Endothelial cell of umbilical vein (primary cell): ENCODE results near the gene GLI1. TPM values are rescaled to one million over a fixed set of nuclear protein-coding genes. Genes with fewer than 3 reads are reported as not detected.

Experiments
- BruUV-seq: library from RNA; stranded (reverse); fragments of 400-500 nt; replicated peaks from 2 replicates; lab custom pipeline; 2021; lab: Mats Ljungman, UMichigan
- CTCF ChIA-PET: fragments of 300-600, 350-600 bp; sonication (Branson Sonifier 250); formaldehyde crosslinking; loops from one replicate; lab custom pipeline; 2021; ENCODE audit warnings: antibody characterized with exemption, inconsistent platforms; lab: Charles Lee
- POLR2A ChIA-PET: fragments of 300-600, 350-600 bp; sonication (Branson Sonifier 250); formaldehyde crosslinking; loops from one replicate; lab custom pipeline; 2021; ENCODE audit warnings: antibody characterized with exemption, inconsistent platforms; lab: Charles Lee
- DNase-seq: peaks from one replicate; pipeline ENCODE4 v3.0.0-alpha.2; 2011; ENCODE audit warnings: low read depth, low spot score
- FAIRE-seq: peaks from 2 replicates; lab custom pipeline; 2011; peaks lifted over from hg19 to GRCh38; lab: Jason Lieb, UNC
- H2AFZ ChIP-seq: 2 replicates; pipeline ENCODE4 v1.6.0; 2012; ENCODE audit warnings: low read depth, low read length, control low read depth, inconsistent platforms
- H3K27ac ChIP-seq: 2 replicates; pipeline ENCODE4 v1.5.1; 2011; ENCODE audit warnings: low read depth, mild to moderate bottlenecking, control low read depth, low read length, moderate library complexity; ENCODE audit not compliant: insufficient read depth
- H3K27me3 ChIP-seq, 2 experiments: 2 replicates each; pipeline versions ENCODE4 v1.6.0 to v1.6.1; 2011; ENCODE audit warnings: low read length in 2 of 2, mixed read lengths in 1 of 2; ENCODE audit not compliant: control insufficient read depth in 2 of 2, insufficient read depth in 2 of 2
- H3K36me3 ChIP-seq, 2 experiments: 2 replicates in 1 of 2; 3 replicates in 1 of 2; pipeline ENCODE4 v1.5.1; 2011; ENCODE audit warnings: low read length in 2 of 2, mild to moderate bottlenecking in 1 of 2, moderate library complexity in 1 of 2; ENCODE audit not compliant: control insufficient read depth in 2 of 2, insufficient read depth in 2 of 2; ENCODE audit errors: extremely low read depth in 1 of 2
- H3K4me1 ChIP-seq: 3 replicates; pipeline ENCODE4 v1.5.1; 2011; ENCODE audit warnings: mild to moderate bottlenecking, low read length; ENCODE audit not compliant: control insufficient read depth, insufficient read depth; ENCODE audit errors: extremely low read depth
- H3K4me2 ChIP-seq: 2 replicates; pipeline ENCODE4 v1.6.1; 2011; ENCODE audit warnings: low read length, control low read depth, mixed read lengths; ENCODE audit not compliant: insufficient read depth
- H3K4me3 ChIP-seq, 3 experiments: fragments of 200-600 bp in 1 of 3; sonication (generic), shearing (Covaris generic) in 1 of 3; replicated peaks in 1 of 3; 2 replicates each; pipeline ENCODE4 v1.5.1; 2011 to 2016; ENCODE audit warnings: control low read depth in 3 of 3, low read length in 3 of 3, mild to moderate bottlenecking in 2 of 3, inconsistent platforms in 1 of 3, low read depth in 1 of 3, moderate library complexity in 1 of 3; ENCODE audit not compliant: insufficient read depth in 1 of 3
- H3K79me2 ChIP-seq: 2 replicates; pipeline ENCODE4 v1.6.0; 2012; ENCODE audit warnings: low read length, inconsistent platforms; ENCODE audit not compliant: control insufficient read depth, insufficient read depth
- H3K9ac ChIP-seq: replicated peaks from 2 replicates; pipeline ENCODE3; 2011; ENCODE audit warnings: low read length, control low read depth; ENCODE audit not compliant: insufficient read depth; ENCODE audit errors: extremely low read depth
- H3K9me1 ChIP-seq: replicated peaks from 3 replicates; pipeline ENCODE4 v1.6.0; 2011; ENCODE audit warnings: mild to moderate bottlenecking, low read length; ENCODE audit not compliant: control insufficient read depth, insufficient read depth; ENCODE audit errors: extremely low read depth
- H3K9me3 ChIP-seq: replicated peaks from 2 replicates; pipeline ENCODE4 v1.5.1; 2012; ENCODE audit warnings: low read length, inconsistent platforms; ENCODE audit not compliant: control insufficient read depth, insufficient read depth
- H4K20me1 ChIP-seq: replicated peaks from 2 replicates; pipeline ENCODE3; 2011; ENCODE audit warnings: mild to moderate bottlenecking, low read length; ENCODE audit not compliant: control insufficient read depth, insufficient read depth; ENCODE audit errors: extremely low read depth
- CTCF ChIP-seq, 2 donors: IDR thresholded peaks; 1 replicate in 1 of 2; 2 replicates in 1 of 2; pipeline ENCODE4 v1.5.1; 2011; ENCODE audit warnings: low read length in 2 of 2, mild to moderate bottlenecking in 2 of 2, moderate library complexity in 2 of 2, control low read depth in 1 of 2, inconsistent platforms in 1 of 2, low read depth in 1 of 2; ENCODE audit not compliant: insufficient read depth in 1 of 2; ENCODE audit errors: extremely low read depth in 1 of 2
- EZH2 ChIP-seq: IDR thresholded peaks from 2 replicates; pipeline ENCODE4 v1.6.1; 2012; ENCODE audit warnings: borderline replicate concordance, low read depth, mild to moderate bottlenecking, moderate library complexity, low read length, inconsistent platforms; ENCODE audit not compliant: severe bottlenecking
- JUN ChIP-seq: IDR thresholded peaks from 2 replicates; pipeline ENCODE4 v1.6.1; 2011; ENCODE audit warnings: borderline replicate concordance, low read depth; ENCODE audit not compliant: insufficient read length, insufficient read depth
- MYC ChIP-seq: IDR thresholded peaks from one replicate; pipeline ENCODE4 v1.6.1; 2011; ENCODE audit warnings: mild to moderate bottlenecking, low read depth, low read length
- POLR2A ChIP-seq: IDR thresholded peaks from 2 replicates; pipeline ENCODE4 v1.6.1; 2012; ENCODE audit warnings: low read depth, mild to moderate bottlenecking, control low read depth, low read length
- POLR2AphosphoS5 ChIP-seq: IDR thresholded peaks from 2 replicates; pipeline ENCODE4 v1.6.1; 2012; ENCODE audit warnings: low read depth, mild to moderate bottlenecking, control low read depth, low read length, moderate library complexity; ENCODE audit not compliant: insufficient read depth
- dilution Hi-C: fragments of 300-500 bp; cut with MboI; formaldehyde crosslinking; loops from one replicate; pipeline ENCODE4 v1.15.0; 2019; ENCODE audit warnings: low sequenced_read_pairs; ENCODE audit not compliant: extremely low pct_ligation_motif_present
- intact Hi-C: fragments of 100-400 bp; cut with micrococcal nuclease; formaldehyde crosslinking; loops from one replicate; pipeline ENCODE4 v1.10.0; 2022
- polyA plus RNA-seq, 4 experiments: library from polyadenylated mRNA; depleted of rRNA in 3 of 4; stranded (reverse) in 3 of 4; unstranded in 1 of 4; fragments of >200 nt; gene quantifications; 2 replicates each; pipeline versions ENCODE4 v1.2.1 to v1.2.3, GENCODE V29; 2011 to 2012; ENCODE audit warnings: missing spikeins in 1 of 4
- total RNA-seq: library from RNA; stranded (reverse); gene quantifications from 2 replicates; pipeline ENCODE4 v1.2.3, GENCODE V29; 2021
- TF ChIP-seq, protein P1 (sequence below): IDR thresholded peaks from 2 replicates; pipeline ENCODE4 v1.6.1; 2011; ENCODE audit not compliant: insufficient read depth, insufficient read length

The GLI1 gene
- total and polyA plus RNA-seq, 2 donors (not counting 3 experiments of a cell fraction or from before 2014, with no cell fraction given), result 0.10 to 0.29 TPM

DNA sequence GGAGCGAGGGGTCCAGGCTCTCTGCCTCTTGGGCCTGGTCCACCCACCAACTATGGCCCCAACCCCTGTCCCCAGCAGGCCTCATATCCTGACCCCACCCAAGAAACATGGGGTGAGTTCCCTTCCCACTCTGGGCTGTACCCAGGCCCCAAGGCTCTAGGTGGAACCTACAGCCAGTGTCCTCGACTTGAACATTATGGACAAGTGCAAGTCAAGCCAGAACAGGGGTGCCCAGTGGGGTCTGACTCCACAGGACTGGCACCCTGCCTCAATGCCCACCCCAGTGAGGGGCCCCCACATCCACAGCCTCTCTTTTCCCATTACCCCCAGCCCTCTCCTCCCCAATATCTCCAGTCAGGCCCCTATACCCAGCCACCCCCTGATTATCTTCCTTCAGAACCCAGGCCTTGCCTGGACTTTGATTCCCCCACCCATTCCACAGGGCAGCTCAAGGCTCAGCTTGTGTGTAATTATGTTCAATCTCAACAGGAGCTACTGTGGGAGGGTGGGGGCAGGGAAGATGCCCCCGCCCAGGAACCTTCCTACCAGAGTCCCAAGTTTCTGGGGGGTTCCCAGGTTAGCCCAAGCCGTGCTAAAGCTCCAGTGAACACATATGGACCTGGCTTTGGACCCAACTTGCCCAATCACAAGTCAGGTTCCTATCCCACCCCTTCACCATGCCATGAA is 11.5 kb downstream of the GLI1 start:
- CTCF ChIA-PET, result interaction anchor here (1.5 to 4.0 kb wide), 2 partner anchors 8 to 12 kb away, joined by 4 to 17 read pairs; partner anchors contain the start of gene GLI1

More for the DNA sequence above, 11.5 kb downstream of the GLI1 start:
- DNase-seq (no peak), FAIRE-seq (peak; percentile 21)
- Histone ChIP-seq H2AFZ (no peak overlapping the region), H3K4me1 (peaks cover 4% of the 10 kb centered on the region), H3K27ac (no peak overlapping the region), H3K9ac (no peak overlapping the region), H3K79me2 (no peaks in the 10 kb centered on the region), H4K20me1 (no peaks in the 10 kb centered on the region), H3K9me3 (no peaks in the 10 kb centered on the region), H3K36me3 (no peaks in the 10 kb centered on the region), H3K27me3 (peaks cover 48 to 55% of the 10 kb centered on the region in 2 experiments), H3K4me3 (no peak overlapping the region), H3K4me2 (no peak overlapping the region), H3K9me1 (no peaks in the 10 kb centered on the region)
- no TSS peak for BruUV-seq
- TF ChIP-seq POLR2AphosphoS5 (no peak), CTCF (IDR thresholded peaks at IDR 0.05; ENCODE audit: extremely low read depth in 1 of 2, insufficient read depth in 1 of 2, low read depth in 1 of 2, low read length in 2 of 2) (no peak), MYC (no peak), EZH2 (no peak), POLR2A (no peak), JUN (no peak)
- TF ChIP-seq, protein P1, sequence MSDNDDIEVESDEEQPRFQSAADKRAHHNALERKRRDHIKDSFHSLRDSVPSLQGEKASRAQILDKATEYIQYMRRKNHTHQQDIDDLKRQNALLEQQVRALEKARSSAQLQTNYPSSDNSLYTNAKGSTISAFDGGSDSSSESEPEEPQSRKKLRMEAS, result no peak
- intact Hi-C loops, result no loop called here
- POLR2A ChIA-PET, result no interaction called here
- dilution Hi-C loops, result no loop called here
